ENCODE results near the gene PTN.

DNA sequence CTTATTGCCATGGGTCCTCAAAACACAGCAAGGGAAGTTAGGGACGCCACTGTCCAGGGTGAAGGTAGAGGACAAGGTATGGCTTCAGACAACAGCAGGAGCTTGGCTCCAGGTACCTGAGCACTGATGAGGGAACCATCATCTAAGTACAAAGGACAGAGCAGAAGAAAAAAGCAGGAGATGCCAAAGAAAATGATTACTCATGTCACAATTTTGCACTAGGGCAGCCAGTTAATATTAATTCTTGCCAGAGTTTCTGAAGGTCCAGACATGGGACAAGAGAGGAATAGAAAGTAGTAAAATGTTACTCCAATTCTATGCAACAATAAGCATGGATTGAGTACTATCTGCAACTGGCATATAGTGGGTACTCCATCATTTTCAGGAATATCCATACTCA, 14.1 kb downstream of the PTN start:
- TF ChIP-seq POLR2AphosphoS5 (IDR thresholded peaks at IDR 0.05; ENCODE audit: low read length) (no peak), CHD2 (IDR thresholded peaks at IDR 0.05; ENCODE audit: borderline replicate concordance, low read depth, low read length) (no peak), POLR2A (IDR thresholded peaks at IDR 0.05; ENCODE audit: low read depth, low read length) (no peak), MXI1 (IDR thresholded peaks at IDR 0.05; ENCODE audit: low read depth, low read length) (no peak)
- TF ChIP-seq, protein P1, sequence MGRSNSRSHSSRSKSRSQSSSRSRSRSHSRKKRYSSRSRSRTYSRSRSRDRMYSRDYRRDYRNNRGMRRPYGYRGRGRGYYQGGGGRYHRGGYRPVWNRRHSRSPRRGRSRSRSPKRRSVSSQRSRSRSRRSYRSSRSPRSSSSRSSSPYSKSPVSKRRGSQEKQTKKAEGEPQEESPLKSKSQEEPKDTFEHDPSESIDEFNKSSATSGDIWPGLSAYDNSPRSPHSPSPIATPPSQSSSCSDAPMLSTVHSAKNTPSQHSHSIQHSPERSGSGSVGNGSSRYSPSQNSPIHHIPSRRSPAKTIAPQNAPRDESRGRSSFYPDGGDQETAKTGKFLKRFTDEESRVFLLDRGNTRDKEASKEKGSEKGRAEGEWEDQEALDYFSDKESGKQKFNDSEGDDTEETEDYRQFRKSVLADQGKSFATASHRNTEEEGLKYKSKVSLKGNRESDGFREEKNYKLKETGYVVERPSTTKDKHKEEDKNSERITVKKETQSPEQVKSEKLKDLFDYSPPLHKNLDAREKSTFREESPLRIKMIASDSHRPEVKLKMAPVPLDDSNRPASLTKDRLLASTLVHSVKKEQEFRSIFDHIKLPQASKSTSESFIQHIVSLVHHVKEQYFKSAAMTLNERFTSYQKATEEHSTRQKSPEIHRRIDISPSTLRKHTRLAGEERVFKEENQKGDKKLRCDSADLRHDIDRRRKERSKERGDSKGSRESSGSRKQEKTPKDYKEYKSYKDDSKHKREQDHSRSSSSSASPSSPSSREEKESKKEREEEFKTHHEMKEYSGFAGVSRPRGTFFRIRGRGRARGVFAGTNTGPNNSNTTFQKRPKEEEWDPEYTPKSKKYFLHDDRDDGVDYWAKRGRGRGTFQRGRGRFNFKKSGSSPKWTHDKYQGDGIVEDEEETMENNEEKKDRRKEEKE (IDR thresholded peaks at IDR 0.05): no peak
- TF ChIP-seq, protein P2, sequence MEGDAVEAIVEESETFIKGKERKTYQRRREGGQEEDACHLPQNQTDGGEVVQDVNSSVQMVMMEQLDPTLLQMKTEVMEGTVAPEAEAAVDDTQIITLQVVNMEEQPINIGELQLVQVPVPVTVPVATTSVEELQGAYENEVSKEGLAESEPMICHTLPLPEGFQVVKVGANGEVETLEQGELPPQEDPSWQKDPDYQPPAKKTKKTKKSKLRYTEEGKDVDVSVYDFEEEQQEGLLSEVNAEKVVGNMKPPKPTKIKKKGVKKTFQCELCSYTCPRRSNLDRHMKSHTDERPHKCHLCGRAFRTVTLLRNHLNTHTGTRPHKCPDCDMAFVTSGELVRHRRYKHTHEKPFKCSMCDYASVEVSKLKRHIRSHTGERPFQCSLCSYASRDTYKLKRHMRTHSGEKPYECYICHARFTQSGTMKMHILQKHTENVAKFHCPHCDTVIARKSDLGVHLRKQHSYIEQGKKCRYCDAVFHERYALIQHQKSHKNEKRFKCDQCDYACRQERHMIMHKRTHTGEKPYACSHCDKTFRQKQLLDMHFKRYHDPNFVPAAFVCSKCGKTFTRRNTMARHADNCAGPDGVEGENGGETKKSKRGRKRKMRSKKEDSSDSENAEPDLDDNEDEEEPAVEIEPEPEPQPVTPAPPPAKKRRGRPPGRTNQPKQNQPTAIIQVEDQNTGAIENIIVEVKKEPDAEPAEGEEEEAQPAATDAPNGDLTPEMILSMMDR (IDR thresholded peaks at IDR 0.05 in 2 of 3, conservative IDR thresholded peaks at IDR 0.05 in 1 of 3; ENCODE audit: control insufficient read depth in 2 of 3, extremely low read depth in 1 of 3, insufficient read depth in 1 of 3, low read depth in 3 of 3, low read length in 3 of 3): no peak
